GM21619 (cell line): ENCODE results near the gene G6PC1.
"Not testable (repeated sequence)": the region's sequence is repeated elsewhere in the genome, so short reads cannot be mapped to it uniquely, and the experiment has no call there.

Experiments used
- ATAC-seq: cut with Tn5 transposase; IDR thresholded peaks from one replicate; pipeline ENCODE4 v1.9.1; 2021; ENCODE audit not compliant: unreplicated experiment

The G6PC1 gene

DNA sequence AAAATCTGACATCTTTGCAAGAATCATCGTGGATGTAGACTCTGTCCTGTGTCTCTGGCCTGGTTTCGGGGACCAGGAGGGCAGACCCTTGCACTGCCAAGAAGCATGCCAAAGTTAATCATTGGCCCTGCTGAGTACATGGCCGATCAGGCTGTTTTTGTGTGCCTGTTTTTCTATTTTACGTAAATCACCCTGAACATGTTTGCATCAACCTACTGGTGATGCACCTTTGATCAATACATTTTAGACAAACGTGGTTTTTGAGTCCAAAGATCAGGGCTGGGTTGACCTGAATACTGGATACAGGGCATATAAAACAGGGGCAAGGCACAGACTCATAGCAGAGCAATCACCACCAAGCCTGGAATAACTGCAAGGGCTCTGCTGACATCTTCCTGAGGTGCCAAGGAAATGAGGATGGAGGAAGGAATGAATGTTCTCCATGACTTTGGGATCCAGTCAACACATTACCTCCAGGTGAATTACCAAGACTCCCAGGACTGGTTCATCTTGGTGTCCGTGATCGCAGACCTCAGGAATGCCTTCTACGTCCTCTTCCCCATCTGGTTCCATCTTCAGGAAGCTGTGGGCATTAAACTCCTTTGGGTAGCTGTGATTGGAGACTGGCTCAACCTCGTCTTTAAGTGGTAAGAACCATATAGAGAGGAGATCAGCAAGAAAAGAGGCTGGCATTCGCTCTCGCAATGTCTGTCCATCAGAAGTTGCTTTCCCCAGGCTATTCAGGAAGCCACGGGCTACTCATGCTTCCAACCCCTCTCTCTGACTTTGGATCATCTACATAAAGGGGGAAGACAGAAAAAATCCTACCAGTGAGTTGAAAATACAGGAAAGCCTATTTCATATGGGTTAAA is at the start of gene G6PC1:
TSS of gene G6PC1 (plus strand) at position 340 of the 872 bp plus-strand sequence. CDS start at position 418, 78 bp downstream.
- no peak for ATAC-seq

- no peak for ATAC-seq
Observed at GRCh38 chr17:42850954-42851353, 49.6 kb upstream of the G6PC1 start, which contains the start of gene AOC3. AOC3 (plus strand) TSS chr17:42851199; CDS start chr17:42851344, 145 bp downstream.

DNA sequence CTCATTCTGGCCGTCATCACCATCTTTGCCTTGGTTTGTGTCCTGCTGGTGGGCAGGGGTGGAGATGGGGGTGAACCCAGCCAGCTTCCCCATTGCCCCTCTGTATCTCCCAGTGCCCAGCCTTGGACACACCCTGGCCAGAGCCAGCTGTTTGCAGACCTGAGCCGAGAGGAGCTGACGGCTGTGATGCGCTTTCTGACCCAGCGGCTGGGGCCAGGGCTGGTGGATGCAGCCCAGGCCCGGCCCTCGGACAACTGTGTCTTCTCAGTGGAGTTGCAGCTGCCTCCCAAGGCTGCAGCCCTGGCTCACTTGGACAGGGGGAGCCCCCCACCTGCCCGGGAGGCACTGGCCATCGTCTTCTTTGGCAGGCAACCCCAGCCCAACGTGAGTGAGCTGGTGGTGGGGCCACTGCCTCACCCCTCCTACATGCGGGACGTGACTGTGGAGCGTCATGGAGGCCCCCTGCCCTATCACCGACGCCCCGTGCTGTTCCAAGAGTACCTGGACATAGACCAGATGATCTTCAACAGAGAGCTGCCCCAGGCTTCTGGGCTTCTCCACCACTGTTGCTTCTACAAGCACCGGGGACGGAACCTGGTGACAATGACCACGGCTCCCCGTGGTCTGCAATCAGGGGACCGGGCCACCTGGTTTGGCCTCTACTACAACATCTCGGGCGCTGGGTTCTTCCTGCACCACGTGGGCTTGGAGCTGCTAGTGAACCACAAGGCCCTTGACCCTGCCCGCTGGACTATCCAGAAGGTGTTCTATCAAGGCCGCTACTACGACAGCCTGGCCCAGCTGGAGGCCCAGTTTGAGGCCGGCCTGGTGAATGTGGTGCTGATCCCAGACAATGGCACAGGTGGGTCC is 49.0 kb upstream of the G6PC1 start:
- ATAC-seq, result not testable (repeated sequence)

DNA sequence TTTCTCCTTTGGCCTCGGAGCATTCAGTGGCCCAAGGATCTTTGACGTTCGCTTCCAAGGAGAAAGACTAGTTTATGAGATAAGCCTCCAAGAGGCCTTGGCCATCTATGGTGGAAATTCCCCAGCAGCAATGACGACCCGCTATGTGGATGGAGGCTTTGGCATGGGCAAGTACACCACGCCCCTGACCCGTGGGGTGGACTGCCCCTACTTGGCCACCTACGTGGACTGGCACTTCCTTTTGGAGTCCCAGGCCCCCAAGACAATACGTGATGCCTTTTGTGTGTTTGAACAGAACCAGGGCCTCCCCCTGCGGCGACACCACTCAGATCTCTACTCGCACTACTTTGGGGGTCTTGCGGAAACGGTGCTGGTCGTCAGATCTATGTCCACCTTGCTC is 48.2 kb upstream of the G6PC1 start:
- no peak for ATAC-seq

DNA sequence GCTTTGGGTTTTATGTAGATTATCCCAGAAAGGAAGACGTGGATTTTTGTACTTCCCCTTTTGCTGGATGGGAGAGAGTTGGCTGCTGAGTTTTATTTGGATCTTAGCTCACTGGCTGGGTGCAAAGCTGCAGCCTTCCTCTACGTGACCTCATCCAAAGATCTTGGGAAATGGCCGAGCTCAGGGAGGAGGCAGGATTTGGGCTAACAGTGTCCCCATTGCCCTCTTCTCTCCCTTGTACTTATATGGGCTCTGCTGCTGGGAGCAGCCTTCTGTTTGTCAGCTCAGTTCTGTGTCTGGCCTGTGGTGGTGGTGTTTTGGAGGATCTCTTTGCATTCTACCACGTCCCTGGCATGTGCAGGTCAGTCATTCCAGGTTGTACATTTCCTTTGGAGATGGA is 47.6 kb upstream of the G6PC1 start:
- no peak for ATAC-seq

DNA sequence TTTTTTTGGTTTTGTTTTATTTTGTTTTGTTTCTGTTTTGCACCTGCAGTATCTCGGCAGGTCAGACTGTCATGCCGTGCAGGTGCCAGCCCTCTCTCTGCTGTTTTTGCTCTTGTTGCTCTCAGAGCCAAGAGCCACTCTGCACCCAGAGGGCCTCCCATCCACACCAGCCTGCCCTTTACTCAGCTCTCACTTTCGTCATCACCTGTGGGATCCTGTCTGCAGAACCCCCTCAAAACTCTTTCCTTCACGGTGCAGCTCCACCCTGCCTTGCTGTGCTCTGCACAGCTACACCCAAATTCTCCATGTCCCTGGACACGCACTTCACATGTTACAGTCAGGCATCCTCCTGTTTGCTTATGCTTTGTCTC is 47.0 kb upstream of the G6PC1 start:
- ATAC-seq, result no peak

GRCh38 chr17:42853968-42854790 is 46.4 kb upstream of the G6PC1 start:
- no peak for ATAC-seq

- ATAC-seq, result no peak
Observed at GRCh38 chr17:42855048-42855596, 45.5 kb upstream of the G6PC1 start.

GRCh38 chr17:42856093-42856492 is 44.5 kb upstream of the G6PC1 start:
- ATAC-seq, result not testable (repeated sequence)

- ATAC-seq, result not testable (repeated sequence)
Observed at GRCh38 chr17:42856516-42856915, 44.1 kb upstream of the G6PC1 start.

DNA sequence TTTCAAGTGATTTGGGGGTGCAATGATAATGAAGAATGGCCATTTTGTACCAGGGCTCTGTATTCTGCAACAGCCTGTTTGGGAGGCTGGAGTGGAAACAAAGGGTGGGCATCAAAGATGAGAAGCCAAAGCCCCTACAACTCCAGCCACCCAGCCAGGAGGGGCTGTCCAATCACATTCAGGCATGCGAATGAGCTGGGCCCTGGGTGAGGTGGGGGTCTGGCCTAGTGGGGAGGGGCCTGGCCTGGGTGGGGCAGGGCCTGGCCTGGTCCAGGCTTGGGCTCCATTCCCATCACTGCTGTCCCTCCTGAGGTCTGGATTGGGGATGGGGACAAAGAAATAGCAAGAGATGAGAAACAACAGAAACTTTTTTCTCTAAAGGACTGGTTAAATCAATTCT is 43.2 kb upstream of the G6PC1 start:
- no peak for ATAC-seq

- no peak for ATAC-seq
Observed at GRCh38 chr17:42865638-42866094, 34.9 kb upstream of the G6PC1 start.

- ATAC-seq, result no peak
Observed at GRCh38 chr17:42866216-42866615, 34.4 kb upstream of the G6PC1 start.

GRCh38 chr17:42866631-42867575 is 33.7 kb upstream of the G6PC1 start:
- no peak for ATAC-seq

DNA sequence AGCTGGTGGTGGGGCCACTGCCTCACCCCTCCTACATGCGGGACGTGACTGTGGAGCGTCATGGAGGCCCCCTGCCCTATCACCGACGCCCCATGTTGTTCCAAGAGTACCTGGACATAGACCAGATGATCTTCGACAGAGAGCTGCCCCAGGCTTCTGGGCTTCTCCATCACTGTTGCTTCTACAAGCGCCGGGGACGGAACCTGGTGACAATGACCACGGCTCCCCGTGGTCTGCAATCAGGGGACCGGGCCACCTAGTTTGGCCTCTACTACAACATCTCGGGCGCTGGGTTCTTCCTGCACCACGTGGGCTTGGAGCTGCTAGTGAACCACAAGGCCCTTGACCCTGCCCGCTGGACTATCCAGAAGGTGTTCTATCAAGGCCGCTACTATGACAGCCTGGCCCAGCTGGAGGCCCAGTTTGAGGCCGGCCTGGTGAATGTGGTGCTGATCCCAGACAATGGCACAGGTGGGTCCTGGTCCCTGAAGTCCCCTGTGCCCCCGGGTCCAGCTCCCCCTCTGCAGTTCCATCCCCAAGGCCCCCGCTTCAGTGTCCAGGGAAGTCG is 32.8 kb upstream of the G6PC1 start:
- ATAC-seq, result not testable (repeated sequence)

GRCh38 chr17:42868338-42868737 is 32.3 kb upstream of the G6PC1 start:
- ATAC-seq, result no peak

GRCh38 chr17:42871647-42872046 is 29.0 kb upstream of the G6PC1 start:
- no peak for ATAC-seq

DNA sequence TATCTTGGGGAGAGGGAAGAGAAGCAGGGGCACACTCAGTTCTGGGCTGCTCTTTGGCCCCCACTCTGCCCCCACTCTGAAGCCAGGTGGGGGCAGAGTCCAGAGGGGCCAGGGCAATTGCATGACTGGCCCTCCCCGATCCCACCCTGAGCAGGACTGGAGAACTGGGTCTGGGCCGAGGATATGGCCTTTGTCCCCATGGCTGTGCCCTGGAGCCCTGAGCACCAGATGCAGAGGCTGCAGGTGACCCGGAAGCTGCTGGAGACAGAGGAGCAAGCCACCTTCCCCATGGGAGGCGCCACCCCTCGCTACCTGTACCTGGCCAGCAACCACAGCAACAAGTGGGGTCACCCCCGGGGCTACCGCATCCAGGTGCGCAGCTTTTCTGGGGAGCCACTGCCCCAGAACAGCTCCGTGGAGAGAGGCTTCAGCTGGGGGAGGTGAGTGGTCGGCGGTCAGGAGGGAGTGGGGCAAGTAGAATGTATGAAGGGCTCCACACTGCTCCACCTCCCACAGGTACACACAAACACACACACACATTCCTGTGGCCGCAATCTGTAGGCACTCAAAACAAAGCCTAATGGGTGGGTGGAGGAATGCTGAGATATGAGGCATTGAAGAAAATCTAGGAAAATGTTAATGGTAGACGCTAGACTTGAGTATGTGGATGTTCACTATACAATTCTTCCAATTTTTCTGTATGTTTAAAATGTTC is 28.2 kb upstream of the G6PC1 start:
- no peak for ATAC-seq
